ENCODE data around the gene ASB14. TPM values are rescaled to one million over a fixed set of nuclear protein-coding genes. Genes with fewer than 3 reads are reported as not detected.
"Not testable (repeated sequence)": the region's sequence is repeated elsewhere in the genome, so short reads cannot be mapped to it uniquely, and the experiment has no call there.

The ASB14 gene
- total and polyA plus RNA-seq, 2 donors from 2014 or later = not detected

GRCh38 chr3:57331078-57331610 lies 38.7 kb upstream of the ASB14 start:
- no peak overlapping the region for H3K9ac ChIP-seq (ENCODE audit: low read length in 3 of 3)
- no peak for FAIRE-seq
- peak in 2 of 5 donors; percentile 8 to 18 for DNase-seq
- H3K4me3 ChIP-seq (ENCODE audit: low read length in 3 of 3) = peak overlapping the region in 1 of 3 donors; percentile 8
- H3K36me3 ChIP-seq (ENCODE audit: control insufficient read depth in 2 of 3, insufficient read depth in 3 of 3, low read length in 3 of 3) = no peaks in the 10 kb centered on the region
- no peaks in the 10 kb centered on the region for H3K9me3 ChIP-seq (ENCODE audit: control insufficient read depth in 2 of 3, insufficient read depth in 1 of 3, low read length in 3 of 3)
- no peak for TF ChIP-seq CTCF (IDR thresholded peaks at IDR 0.05; ENCODE audit: borderline replicate concordance, extremely low read depth, insufficient read depth)
- no peaks in the 10 kb centered on the region for H3K27me3 ChIP-seq (ENCODE audit: control insufficient read depth, insufficient read depth, low read length)
- intact Hi-C loops (cut with DNase I) = no loop called here
- no peaks in the 10 kb centered on the region for H3K4me1 ChIP-seq (ENCODE audit: control insufficient read depth in 2 of 3, insufficient read depth in 2 of 3, low read depth in 1 of 3, low read length in 3 of 3)
- H3K27ac ChIP-seq (ENCODE audit: low read depth in 2 of 2, low read length in 2 of 2) = no peak overlapping the region

- H3K9ac ChIP-seq (ENCODE audit: low read length in 3 of 3); H3K4me3 ChIP-seq (ENCODE audit: low read length in 3 of 3); H3K36me3 ChIP-seq (ENCODE audit: control insufficient read depth in 2 of 3, insufficient read depth in 3 of 3, low read length in 3 of 3); DNase-seq; H3K4me1 ChIP-seq (ENCODE audit: control insufficient read depth in 2 of 3, insufficient read depth in 2 of 3, low read depth in 1 of 3, low read length in 3 of 3); H3K27ac ChIP-seq (ENCODE audit: low read depth in 2 of 2, low read length in 2 of 2); H3K27me3 ChIP-seq (ENCODE audit: control insufficient read depth, insufficient read depth, low read length); FAIRE-seq; intact Hi-C loops (cut with DNase I); H3K9me3 ChIP-seq (ENCODE audit: control insufficient read depth in 2 of 3, insufficient read depth in 1 of 3, low read length in 3 of 3): not testable (repeated sequence)
Observed at GRCh38 chr3:57326498-57326897, 34.0 kb upstream of the ASB14 start.

- Histone ChIP-seq H3K4me3 (ENCODE audit: low read length in 3 of 3) (no peak overlapping the region), H3K4me1 (ENCODE audit: control insufficient read depth in 2 of 3, insufficient read depth in 2 of 3, low read depth in 1 of 3, low read length in 3 of 3) (no peaks in the 10 kb centered on the region), H3K9ac (ENCODE audit: low read length in 3 of 3) (no peak overlapping the region), H3K27me3 (ENCODE audit: control insufficient read depth, insufficient read depth, low read length) (no peaks in the 10 kb centered on the region), H3K9me3 (ENCODE audit: control insufficient read depth in 2 of 3, insufficient read depth in 1 of 3, low read length in 3 of 3) (peaks cover 2 to 7% (median 3%) of the 10 kb centered on the region in 3 donors), H3K36me3 (ENCODE audit: control insufficient read depth in 2 of 3, insufficient read depth in 3 of 3, low read length in 3 of 3) (no peaks in the 10 kb centered on the region), H3K27ac (ENCODE audit: low read depth in 2 of 2, low read length in 2 of 2) (no peak overlapping the region)
- no peak for TF ChIP-seq CTCF (IDR thresholded peaks at IDR 0.05; ENCODE audit: borderline replicate concordance, extremely low read depth, insufficient read depth)
- FAIRE-seq (no peak), DNase-seq (no peak)
- intact Hi-C loops (cut with DNase I) = no loop called here
Observed at GRCh38 chr3:57314204-57314603, 21.7 kb upstream of the ASB14 start.

- no peak for DNase-seq
- Histone ChIP-seq H3K9me3 (ENCODE audit: control insufficient read depth in 2 of 3, insufficient read depth in 1 of 3, low read length in 3 of 3) (no peaks in the 10 kb centered on the region), H3K27me3 (ENCODE audit: control insufficient read depth, insufficient read depth, low read length) (no peaks in the 10 kb centered on the region), H3K27ac (ENCODE audit: low read depth in 2 of 2, low read length in 2 of 2) (no peak overlapping the region), H3K36me3 (ENCODE audit: control insufficient read depth in 2 of 3, insufficient read depth in 3 of 3, low read length in 3 of 3) (no peaks in the 10 kb centered on the region), H3K4me3 (ENCODE audit: low read length in 3 of 3) (no peak overlapping the region), H3K4me1 (ENCODE audit: control insufficient read depth in 2 of 3, insufficient read depth in 2 of 3, low read depth in 1 of 3, low read length in 3 of 3) (no peaks in the 10 kb centered on the region), H3K9ac (ENCODE audit: low read length in 3 of 3) (no peak overlapping the region)
- TF ChIP-seq CTCF (IDR thresholded peaks at IDR 0.05; ENCODE audit: borderline replicate concordance, extremely low read depth, insufficient read depth) = no peak
- intact Hi-C loops (cut with DNase I) = no loop called here
- no peak for FAIRE-seq
Observed at GRCh38 chr3:57309769-57310360, 17.4 kb upstream of the ASB14 start.

- intact Hi-C loops (cut with DNase I); H3K36me3 ChIP-seq (ENCODE audit: control insufficient read depth in 2 of 3, insufficient read depth in 3 of 3, low read length in 3 of 3); H3K9me3 ChIP-seq (ENCODE audit: control insufficient read depth in 2 of 3, insufficient read depth in 1 of 3, low read length in 3 of 3); DNase-seq; H3K9ac ChIP-seq (ENCODE audit: low read length in 3 of 3); H3K4me1 ChIP-seq (ENCODE audit: control insufficient read depth in 2 of 3, insufficient read depth in 2 of 3, low read depth in 1 of 3, low read length in 3 of 3); H3K4me3 ChIP-seq (ENCODE audit: low read length in 3 of 3); FAIRE-seq; H3K27ac ChIP-seq (ENCODE audit: low read depth in 2 of 2, low read length in 2 of 2); H3K27me3 ChIP-seq (ENCODE audit: control insufficient read depth, insufficient read depth, low read length): not testable (repeated sequence)
Observed at GRCh38 chr3:57303520-57303919, 11.0 kb upstream of the ASB14 start.
